ENCODE results near the gene IQGAP1. TPM values are rescaled to one million over a fixed set of nuclear protein-coding genes. Genes with fewer than 3 reads are reported as not detected.

The IQGAP1 gene
- total RNA-seq, 1 donor from 2014 or later: 61.1 TPM

DNA sequence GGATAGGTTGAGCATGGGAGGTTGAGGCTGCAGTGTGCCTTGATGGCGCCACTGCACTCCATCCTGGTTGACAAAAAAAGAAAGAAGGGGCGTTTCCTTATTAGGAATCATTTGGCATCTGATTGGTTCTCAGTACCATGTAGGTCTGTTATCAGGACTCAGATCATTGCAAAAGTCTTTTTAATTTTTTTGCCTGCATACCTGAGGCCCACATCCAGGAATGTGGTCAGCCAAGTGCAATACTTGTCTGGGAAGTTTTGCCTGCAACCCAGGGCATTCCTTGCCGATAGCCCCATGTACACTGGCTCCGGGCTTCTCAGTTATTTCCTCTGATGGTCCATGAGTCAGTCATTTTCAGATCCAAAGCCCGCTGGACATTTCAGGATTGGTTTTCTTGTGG lies 91.6 kb downstream of the IQGAP1 start:
- H3K27ac Mint-ChIP-seq (ENCODE audit: unreplicated experiment): no peak overlapping the region
- TF ChIP-seq CTCF (IDR thresholded peaks at IDR 0.05; ENCODE audit: partially characterized antibody, unreplicated experiment): no peak
- peaks cover 2% of the 10 kb centered on the region for H3K9me3 Mint-ChIP-seq (ENCODE audit: unreplicated experiment)
- no peaks in the 10 kb centered on the region for H3K4me1 Mint-ChIP-seq (ENCODE audit: low read depth, unreplicated experiment)
- no peak for DNase-seq
- H3K27me3 Mint-ChIP-seq (ENCODE audit: unreplicated experiment): no peaks in the 10 kb centered on the region
- no peaks in the 10 kb centered on the region for H3K36me3 Mint-ChIP-seq (ENCODE audit: unreplicated experiment)
- H3K4me3 Mint-ChIP-seq (ENCODE audit: unreplicated experiment): no peak overlapping the region

- no peaks in the 10 kb centered on the region for H3K4me1 Mint-ChIP-seq (ENCODE audit: low read depth, unreplicated experiment)
- H3K27ac Mint-ChIP-seq (ENCODE audit: unreplicated experiment): no peak overlapping the region
- H3K27me3 Mint-ChIP-seq (ENCODE audit: unreplicated experiment): no peaks in the 10 kb centered on the region
- H3K36me3 Mint-ChIP-seq (ENCODE audit: unreplicated experiment): no peaks in the 10 kb centered on the region
- H3K9me3 Mint-ChIP-seq (ENCODE audit: unreplicated experiment): peaks cover 2% of the 10 kb centered on the region
- no peak overlapping the region for H3K4me3 Mint-ChIP-seq (ENCODE audit: unreplicated experiment)
- DNase-seq: no peak
- TF ChIP-seq CTCF (IDR thresholded peaks at IDR 0.05; ENCODE audit: partially characterized antibody, unreplicated experiment): no peak
Observed at GRCh38 chr15:90481023-90481422, 93.0 kb downstream of the IQGAP1 start.

- Mint-ChIP-seq H3K27me3 (ENCODE audit: unreplicated experiment) (peaks cover 2% of the 10 kb centered on the region), H3K4me3 (ENCODE audit: unreplicated experiment) (no peak overlapping the region), H3K27ac (ENCODE audit: unreplicated experiment) (peak overlapping the region; percentile 50), H3K4me1 (ENCODE audit: low read depth, unreplicated experiment) (no peaks in the 10 kb centered on the region), H3K9me3 (ENCODE audit: unreplicated experiment) (peaks cover 2% of the 10 kb centered on the region), H3K36me3 (ENCODE audit: unreplicated experiment) (no peaks in the 10 kb centered on the region)
- DNase-seq: peak; percentile 54
- TF ChIP-seq CTCF (IDR thresholded peaks at IDR 0.05; ENCODE audit: partially characterized antibody, unreplicated experiment): peak; percentile 73
Observed at GRCh38 chr15:90482124-90483011, 94.3 kb downstream of the IQGAP1 start.

- no peak overlapping the region for H3K4me3 Mint-ChIP-seq (ENCODE audit: unreplicated experiment)
- H3K27me3 Mint-ChIP-seq (ENCODE audit: unreplicated experiment): peaks cover 2% of the 10 kb centered on the region
- DNase-seq: no peak
- no peak for TF ChIP-seq CTCF (IDR thresholded peaks at IDR 0.05; ENCODE audit: partially characterized antibody, unreplicated experiment)
- no peak overlapping the region for H3K27ac Mint-ChIP-seq (ENCODE audit: unreplicated experiment)
- H3K9me3 Mint-ChIP-seq (ENCODE audit: unreplicated experiment): peaks cover 2% of the 10 kb centered on the region
- no peaks in the 10 kb centered on the region for H3K4me1 Mint-ChIP-seq (ENCODE audit: low read depth, unreplicated experiment)
- H3K36me3 Mint-ChIP-seq (ENCODE audit: unreplicated experiment): no peaks in the 10 kb centered on the region
Observed at GRCh38 chr15:90483012-90483307, 94.9 kb downstream of the IQGAP1 start.

GRCh38 chr15:90483637-90484036 lies 95.6 kb downstream of the IQGAP1 start:
- no peak for DNase-seq
- H3K27ac Mint-ChIP-seq (ENCODE audit: unreplicated experiment): no peak overlapping the region
- H3K9me3 Mint-ChIP-seq (ENCODE audit: unreplicated experiment): peaks cover 2% of the 10 kb centered on the region
- peaks cover 2% of the 10 kb centered on the region for H3K27me3 Mint-ChIP-seq (ENCODE audit: unreplicated experiment)
- no peaks in the 10 kb centered on the region for H3K36me3 Mint-ChIP-seq (ENCODE audit: unreplicated experiment)
- TF ChIP-seq CTCF (IDR thresholded peaks at IDR 0.05; ENCODE audit: partially characterized antibody, unreplicated experiment): no peak
- H3K4me3 Mint-ChIP-seq (ENCODE audit: unreplicated experiment): no peak overlapping the region
- no peaks in the 10 kb centered on the region for H3K4me1 Mint-ChIP-seq (ENCODE audit: low read depth, unreplicated experiment)

All from glutamatergic neuron (in vitro differentiated cells).